MM.1S (cell line): ENCODE measurements around the gene UBE2D2.
"Not testable (repeated sequence)": the region's sequence is repeated elsewhere in the genome, so short reads cannot be mapped to it uniquely, and the experiment has no call there.

Source experiments
- DNase-seq: peaks from one replicate; pipeline ENCODE4 v3.0.0-alpha.2; 2015
- H2AFZ ChIP-seq: fragments of 300-600 bp; sonication (generic); 2 replicates; pipeline ENCODE4 v1.6.0; 2016; ENCODE audit warnings: antibody characterized with exemption, low read length
- H3F3A ChIP-seq: fragments of 300-600 bp; sonication (generic); 2 replicates; pipeline ENCODE4 v1.6.1; 2016; ENCODE audit warnings: mild to moderate bottlenecking, antibody characterized with exemption, low read length, moderate library complexity, mixed read lengths; ENCODE audit not compliant: insufficient read depth
- H3K27ac ChIP-seq: fragments of 300-600 bp; sonication (generic); 2 replicates; pipeline ENCODE4 v1.5.1; 2016; ENCODE audit warnings: mild to moderate bottlenecking, low read length
- H3K27me3 ChIP-seq: fragments of 300-600 bp; sonication (generic); replicated peaks from 2 replicates; pipeline ENCODE4 v1.6.0; 2016; ENCODE audit warnings: low read length; ENCODE audit not compliant: insufficient read depth
- H3K36me3 ChIP-seq: fragments of 300-600 bp; sonication (generic); replicated peaks from 2 replicates; pipeline ENCODE4 v1.6.1; 2016; ENCODE audit warnings: mild to moderate bottlenecking, low read length, mixed read lengths; ENCODE audit not compliant: insufficient read depth
- H3K4me1 ChIP-seq: fragments of 300-600 bp; sonication (generic); 2 replicates; pipeline ENCODE4 v1.6.1; 2016; ENCODE audit warnings: low read length, mixed read lengths
- H3K4me2 ChIP-seq: fragments of 300-600 bp; sonication (generic); 2 replicates; pipeline ENCODE4 v1.6.0; 2016; ENCODE audit warnings: low read depth, low read length
- H3K4me3 ChIP-seq: fragments of 300-600 bp; sonication (generic); 2 replicates; pipeline ENCODE4 v1.5.1; 2016; ENCODE audit warnings: low read length, mixed read lengths
- H3K79me2 ChIP-seq: fragments of 300-600 bp; sonication (generic); 2 replicates; pipeline ENCODE4 v1.6.1; 2016; ENCODE audit warnings: mixed run types, low read length, mixed read lengths
- H3K9ac ChIP-seq: fragments of 300-600 bp; sonication (generic); 2 replicates; pipeline ENCODE4 v1.6.1; 2016; ENCODE audit warnings: low read length, mixed read lengths
- H3K9me2 ChIP-seq: fragments of 300-600 bp; sonication (generic); replicated peaks from 2 replicates; pipeline ENCODE4 v1.6.1; 2016; ENCODE audit warnings: mild to moderate bottlenecking, low read length, mixed read lengths; ENCODE audit not compliant: insufficient read depth
- H3K9me3 ChIP-seq: fragments of 300-600 bp; sonication (generic); replicated peaks from 2 replicates; pipeline ENCODE4 v1.6.1; 2016; ENCODE audit warnings: mild to moderate bottlenecking, low read length, mixed read lengths; ENCODE audit not compliant: insufficient read depth
- H4K20me1 ChIP-seq: fragments of 300-600 bp; sonication (generic); 2 replicates; pipeline ENCODE4 v1.6.1; 2016; ENCODE audit warnings: mild to moderate bottlenecking, low read length, moderate library complexity, mixed read lengths; ENCODE audit not compliant: insufficient read depth
- EZH2 ChIP-seq: fragments of 300-600 bp; sonication (generic); optimal IDR thresholded peaks from 2 replicates; pipeline ENCODE3; 2017; ENCODE audit warnings: low read depth, mild to moderate bottlenecking, antibody characterized with exemption, low read length, mixed read lengths
- EZH2phosphoT487 ChIP-seq: fragments of 300-600 bp; sonication (generic); IDR thresholded peaks from 2 replicates; pipeline ENCODE4 v1.6.1; 2018; ENCODE audit warnings: antibody characterized with exemption, low read length
- TF ChIP-seq, protein P1 (sequence below): fragments of 300-600 bp; sonication (generic); IDR thresholded peaks from 2 replicates; pipeline ENCODE4 v1.5.1; 2016; ENCODE audit warnings: antibody characterized with exemption, low read length, mixed read lengths

The UBE2D2 gene

GRCh38 chr5:139527090-139527470 lies 34.1 kb upstream of the UBE2D2 start:
- H3K9me3 ChIP-seq, H3K36me3 ChIP-seq, DNase-seq, H3K4me3 ChIP-seq, H3K9me2 ChIP-seq, H3F3A ChIP-seq, H3K9ac ChIP-seq, H3K4me1 ChIP-seq, H3K79me2 ChIP-seq, H3K27ac ChIP-seq, H3K27me3 ChIP-seq, H4K20me1 ChIP-seq, H2AFZ ChIP-seq, H3K4me2 ChIP-seq: not testable (repeated sequence)

- not testable (repeated sequence) for H2AFZ ChIP-seq, H3K9me2 ChIP-seq, H3K9me3 ChIP-seq, H3K9ac ChIP-seq, H3K79me2 ChIP-seq, H3K27me3 ChIP-seq, H4K20me1 ChIP-seq, H3K4me1 ChIP-seq, H3K36me3 ChIP-seq, H3K27ac ChIP-seq, H3K4me2 ChIP-seq, H3K4me3 ChIP-seq, H3F3A ChIP-seq, DNase-seq
These were observed 33.2 kb upstream of the UBE2D2 start for GRCh38 chr5:139527896-139528467.

- not testable (repeated sequence) for H3K4me2 ChIP-seq, H3K4me3 ChIP-seq, H3K9me2 ChIP-seq, H3K9ac ChIP-seq, H2AFZ ChIP-seq, H3K36me3 ChIP-seq, H3K27ac ChIP-seq, H3F3A ChIP-seq, H3K4me1 ChIP-seq, H3K27me3 ChIP-seq, DNase-seq, H3K9me3 ChIP-seq, H3K79me2 ChIP-seq, H4K20me1 ChIP-seq
These were observed 32.4 kb upstream of the UBE2D2 start for GRCh38 chr5:139528695-139529094.

DNA sequence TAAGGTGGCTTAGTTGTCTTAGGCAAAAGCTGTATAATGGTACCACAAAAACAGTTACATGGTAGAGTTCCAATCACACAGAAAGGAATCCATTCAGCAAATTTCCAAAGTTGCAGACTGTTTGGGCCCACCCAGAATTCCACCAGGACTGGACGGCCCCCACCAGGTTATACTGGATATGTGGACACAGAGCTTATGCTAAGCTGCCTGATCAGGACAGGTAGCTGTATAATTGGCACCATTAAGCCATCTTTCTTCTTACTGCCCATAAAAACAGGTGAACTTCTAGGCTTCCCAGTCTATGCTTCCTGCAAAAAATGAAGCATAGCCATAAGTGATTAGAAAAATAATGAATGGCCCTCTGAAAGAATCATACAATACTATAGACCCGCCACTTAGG lies 31.1 kb upstream of the UBE2D2 start:
- H3K4me3 ChIP-seq, H3K9me3 ChIP-seq, H3K27ac ChIP-seq, H4K20me1 ChIP-seq, H3K79me2 ChIP-seq, H2AFZ ChIP-seq, H3K9ac ChIP-seq, H3K4me1 ChIP-seq, H3K36me3 ChIP-seq, H3F3A ChIP-seq, H3K4me2 ChIP-seq, DNase-seq, H3K27me3 ChIP-seq, H3K9me2 ChIP-seq: not testable (repeated sequence)

DNA sequence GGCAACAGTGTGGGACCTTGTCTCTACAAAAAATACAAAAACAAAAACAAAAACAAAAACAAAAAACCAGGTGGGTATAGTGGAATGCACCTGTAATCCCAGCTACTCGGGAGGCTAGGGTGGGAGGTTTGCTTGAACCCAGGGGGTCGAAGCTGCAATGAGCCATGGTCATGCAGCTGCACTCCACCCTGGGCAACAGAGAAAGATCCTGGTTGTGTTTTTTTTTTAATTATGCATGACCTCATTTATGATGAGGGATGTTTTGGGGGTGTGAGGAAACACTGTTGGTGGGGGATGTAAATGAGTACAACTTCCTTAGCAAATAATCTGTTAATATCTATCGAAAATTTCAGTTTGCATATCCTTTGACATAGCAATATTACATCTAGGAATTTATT lies 29.4 kb upstream of the UBE2D2 start:
- H3F3A ChIP-seq: no peaks in the 10 kb centered on the region
- no peak overlapping the region for H3K9ac ChIP-seq
- H3K4me3 ChIP-seq: no peak overlapping the region
- no peaks in the 10 kb centered on the region for H3K9me3 ChIP-seq
- no peak overlapping the region for H3K27ac ChIP-seq
- H3K79me2 ChIP-seq: no peaks in the 10 kb centered on the region
- no peaks in the 10 kb centered on the region for H3K9me2 ChIP-seq
- H2AFZ ChIP-seq: no peak overlapping the region
- no peaks in the 10 kb centered on the region for H3K4me1 ChIP-seq
- no peaks in the 10 kb centered on the region for H3K27me3 ChIP-seq
- TF ChIP-seq EZH2 (no peak), EZH2phosphoT487 (no peak)
- TF ChIP-seq, protein P1, sequence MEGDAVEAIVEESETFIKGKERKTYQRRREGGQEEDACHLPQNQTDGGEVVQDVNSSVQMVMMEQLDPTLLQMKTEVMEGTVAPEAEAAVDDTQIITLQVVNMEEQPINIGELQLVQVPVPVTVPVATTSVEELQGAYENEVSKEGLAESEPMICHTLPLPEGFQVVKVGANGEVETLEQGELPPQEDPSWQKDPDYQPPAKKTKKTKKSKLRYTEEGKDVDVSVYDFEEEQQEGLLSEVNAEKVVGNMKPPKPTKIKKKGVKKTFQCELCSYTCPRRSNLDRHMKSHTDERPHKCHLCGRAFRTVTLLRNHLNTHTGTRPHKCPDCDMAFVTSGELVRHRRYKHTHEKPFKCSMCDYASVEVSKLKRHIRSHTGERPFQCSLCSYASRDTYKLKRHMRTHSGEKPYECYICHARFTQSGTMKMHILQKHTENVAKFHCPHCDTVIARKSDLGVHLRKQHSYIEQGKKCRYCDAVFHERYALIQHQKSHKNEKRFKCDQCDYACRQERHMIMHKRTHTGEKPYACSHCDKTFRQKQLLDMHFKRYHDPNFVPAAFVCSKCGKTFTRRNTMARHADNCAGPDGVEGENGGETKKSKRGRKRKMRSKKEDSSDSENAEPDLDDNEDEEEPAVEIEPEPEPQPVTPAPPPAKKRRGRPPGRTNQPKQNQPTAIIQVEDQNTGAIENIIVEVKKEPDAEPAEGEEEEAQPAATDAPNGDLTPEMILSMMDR: no peak
- no peak for DNase-seq
- H3K36me3 ChIP-seq: no peaks in the 10 kb centered on the region
- no peak overlapping the region for H3K4me2 ChIP-seq
- no peaks in the 10 kb centered on the region for H4K20me1 ChIP-seq
